Trophoblast cell (in vitro differentiated cells and primary cell): ENCODE measurements around the gene PEX11B.

Source experiments
- DNase-seq, 2 donors: peaks; one replicate each; pipeline ENCODE4 v3.0.0-alpha.2; 2016
- H2AFZ ChIP-seq: 2 replicates; pipeline ENCODE4 v1.6.1; 2013; ENCODE audit warnings: low read length, moderate library complexity, mild to moderate bottlenecking; ENCODE audit not compliant: insufficient read depth, poor library complexity
- H2AK5ac ChIP-seq: 2 replicates; pipeline ENCODE4 v1.6.1; 2013; ENCODE audit warnings: mild to moderate bottlenecking, low read length
- H2BK120ac ChIP-seq: 2 replicates; pipeline ENCODE4 v1.6.1; 2013; ENCODE audit warnings: low read length, mild to moderate bottlenecking, moderate library complexity; ENCODE audit not compliant: insufficient read depth, poor library complexity
- H2BK12ac ChIP-seq: 2 replicates; pipeline ENCODE4 v1.6.1; 2013; ENCODE audit warnings: mild to moderate bottlenecking, low read length, moderate library complexity
- H2BK5ac ChIP-seq: 2 replicates; pipeline ENCODE4 v1.6.1; 2013; ENCODE audit warnings: low read length, low read depth, moderate library complexity, mild to moderate bottlenecking; ENCODE audit not compliant: poor library complexity
- H3K14ac ChIP-seq: 2 replicates; pipeline ENCODE4 v1.6.1; 2013; ENCODE audit warnings: mild to moderate bottlenecking, low read length
- H3K18ac ChIP-seq: 2 replicates; pipeline ENCODE4 v1.6.1; 2013; ENCODE audit warnings: mild to moderate bottlenecking, low read length
- H3K23ac ChIP-seq: 2 replicates; pipeline ENCODE4 v1.6.1; 2013; ENCODE audit warnings: low read length
- H3K27ac ChIP-seq: 2 replicates; pipeline ENCODE4 v1.5.1; 2013; ENCODE audit warnings: low read depth, mild to moderate bottlenecking, inconsistent platforms, low read length, moderate library complexity
- H3K27me3 ChIP-seq: 2 replicates; pipeline ENCODE4 v1.6.1; 2013; ENCODE audit warnings: inconsistent platforms, mild to moderate bottlenecking, low read length, moderate library complexity; ENCODE audit not compliant: insufficient read depth
- H3K36me3 ChIP-seq, 2 experiments: 1 replicate in 1 of 2; 2 replicates in 1 of 2; pipeline ENCODE4 v1.6.1; 2013; ENCODE audit warnings: low read length in 2 of 2, mild to moderate bottlenecking in 2 of 2, moderate library complexity in 1 of 2; ENCODE audit not compliant: insufficient read depth in 2 of 2, control insufficient read depth in 1 of 2
- H3K4ac ChIP-seq: 2 replicates; pipeline ENCODE4 v1.6.1; 2013; ENCODE audit warnings: low read depth, mild to moderate bottlenecking, low read length, moderate library complexity
- H3K4me1 ChIP-seq, 2 experiments: 1 replicate in 1 of 2; 2 replicates in 1 of 2; pipeline ENCODE4 v1.6.1; 2013; ENCODE audit warnings: low read length in 2 of 2, mild to moderate bottlenecking in 2 of 2, moderate library complexity in 1 of 2; ENCODE audit not compliant: insufficient read depth in 2 of 2, control insufficient read depth in 1 of 2
- H3K4me2 ChIP-seq: 2 replicates; pipeline ENCODE4 v1.6.1; 2013; ENCODE audit warnings: inconsistent platforms, mild to moderate bottlenecking, low read length, moderate library complexity
- H3K4me3 ChIP-seq: 2 replicates; pipeline ENCODE4 v1.5.1; 2013; ENCODE audit warnings: mild to moderate bottlenecking, low read depth, low read length, inconsistent platforms
- H3K79me1 ChIP-seq: one replicate; pipeline ENCODE4 v1.6.1; 2013; ENCODE audit warnings: low read length
- H3K79me2 ChIP-seq: 2 replicates; pipeline ENCODE4 v1.6.1; 2013; ENCODE audit warnings: low read length, mild to moderate bottlenecking; ENCODE audit not compliant: control insufficient read depth, insufficient read depth, poor library complexity
- H3K9ac ChIP-seq: 2 replicates; pipeline ENCODE4 v1.6.1; 2013; ENCODE audit warnings: mild to moderate bottlenecking, low read length
- H3K9me3 ChIP-seq: 2 replicates; pipeline ENCODE4 v1.6.1; 2013; ENCODE audit warnings: low read depth, mild to moderate bottlenecking, control low read depth, inconsistent platforms, low read length; ENCODE audit not compliant: insufficient read depth
- H4K12ac ChIP-seq: 2 replicates; pipeline ENCODE4 v1.6.1; 2013; ENCODE audit warnings: low read depth, mild to moderate bottlenecking, low read length, moderate library complexity
- H4K8ac ChIP-seq: 2 replicates; pipeline ENCODE4 v1.6.1; 2013; ENCODE audit warnings: low read depth, mild to moderate bottlenecking, low read length, moderate library complexity
- H4K91ac ChIP-seq: one replicate; pipeline ENCODE4 v1.6.1; 2013; ENCODE audit warnings: low read depth, mild to moderate bottlenecking, low read length, moderate library complexity
- WGBS: extraction: QIAGEN DNeasy Blood & Tissue Kit; methylation state at CpG from one replicate; pipeline ENCODE4 v1.1.7; 2013; ENCODE audit warnings: missing lambda C conversion rate; ENCODE audit not compliant: insufficient read length, insufficient coverage; ENCODE audit errors: extremely low coverage; 5-methylcytosine and 5-hydroxymethylcytosine counted together

The PEX11B gene

DNA sequence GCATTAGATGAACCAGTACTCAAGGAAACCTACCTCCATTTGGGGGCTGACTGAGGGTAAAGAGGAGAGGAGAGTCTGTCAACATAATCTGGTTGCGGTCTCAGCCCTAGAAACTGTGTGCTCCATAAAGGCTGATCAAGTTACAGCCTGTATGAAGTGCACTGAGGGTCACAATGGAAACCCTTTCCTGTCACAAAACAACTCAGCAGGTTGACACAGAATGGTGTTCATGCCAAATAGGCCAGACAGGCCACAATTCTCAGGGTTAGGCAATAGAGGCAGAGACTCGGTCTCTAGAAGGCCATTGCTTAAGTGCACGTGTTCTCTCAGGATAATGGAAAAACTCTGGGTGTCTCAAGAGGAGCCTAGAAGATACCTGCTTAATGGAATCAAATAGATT lies 28.8 kb downstream of the PEX11B start:
- Histone ChIP-seq H3K23ac (peak overlapping the region; percentile 24), H3K4ac (no peak overlapping the region), H3K36me3 (no peaks in the 10 kb centered on the region), H3K14ac (no peak overlapping the region), H2BK120ac (no peak overlapping the region), H4K8ac (no peak overlapping the region), H3K79me1 (peaks cover 5% of the 10 kb centered on the region), H4K12ac (no peak overlapping the region), H3K9ac (no peak overlapping the region), H2AK5ac (no peak overlapping the region), H3K79me2 (no peaks in the 10 kb centered on the region), H2BK12ac (no peak overlapping the region), H3K27me3 (peaks cover 6% of the 10 kb centered on the region), H3K4me2 (no peak overlapping the region), H2AFZ (no peak overlapping the region), H3K4me3 (no peak overlapping the region), H3K27ac (no peak overlapping the region), H3K9me3 (no peaks in the 10 kb centered on the region), H3K4me1 (peaks cover 0 to 8% of the 10 kb centered on the region in 2 experiments), H3K18ac (no peak overlapping the region), H4K91ac (no peak overlapping the region), H2BK5ac (no peak overlapping the region)
- WGBS = no CpG with 5 or more reads among the region's 3 CpGs
- DNase-seq = no peak

DNA sequence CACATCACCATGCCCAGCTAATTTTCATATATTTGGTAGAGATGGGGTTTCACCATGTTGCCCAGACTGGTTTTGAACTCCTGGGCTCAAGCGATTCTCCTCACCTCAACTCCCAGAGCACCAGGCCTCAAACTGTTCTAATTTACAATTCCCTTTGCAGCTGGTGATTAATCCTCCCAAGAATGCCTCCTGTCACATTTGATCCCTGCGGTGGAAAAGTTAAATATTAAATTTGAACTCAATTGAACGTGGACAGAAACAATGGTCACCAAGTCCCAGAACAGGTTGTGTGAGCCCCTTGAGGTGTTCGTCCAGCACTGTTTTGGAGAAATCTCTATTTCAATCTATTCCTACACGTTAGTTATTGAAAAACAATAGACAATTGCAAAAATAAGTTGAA lies 30.9 kb downstream of the PEX11B start:
- peaks cover 8% of the 10 kb centered on the region for H3K27me3 ChIP-seq
- no peak overlapping the region for H3K14ac ChIP-seq
- no peak overlapping the region for H3K23ac ChIP-seq
- no peaks in the 10 kb centered on the region for H3K9me3 ChIP-seq
- no peaks in the 10 kb centered on the region for H3K79me2 ChIP-seq
- peaks cover 4% of the 10 kb centered on the region for H3K79me1 ChIP-seq
- H3K4ac ChIP-seq = no peak overlapping the region
- no peak overlapping the region for H3K9ac ChIP-seq
- WGBS = no CpG with 5 or more reads among the region's 5 CpGs
- H3K4me2 ChIP-seq = no peak overlapping the region
- no peak overlapping the region for H4K8ac ChIP-seq
- H3K27ac ChIP-seq = no peak overlapping the region
- no peak for DNase-seq
- H3K36me3 ChIP-seq = no peaks in the 10 kb centered on the region
- H2BK120ac ChIP-seq = no peak overlapping the region
- H3K4me1 ChIP-seq = peaks cover 0 to 8% of the 10 kb centered on the region in 2 experiments
- no peak overlapping the region for H4K91ac ChIP-seq
- H2AFZ ChIP-seq = no peak overlapping the region
- no peak overlapping the region for H3K18ac ChIP-seq
- no peak overlapping the region for H4K12ac ChIP-seq
- H3K4me3 ChIP-seq = no peak overlapping the region
- no peak overlapping the region for H2BK5ac ChIP-seq
- H2BK12ac ChIP-seq = no peak overlapping the region
- no peak overlapping the region for H2AK5ac ChIP-seq

DNA sequence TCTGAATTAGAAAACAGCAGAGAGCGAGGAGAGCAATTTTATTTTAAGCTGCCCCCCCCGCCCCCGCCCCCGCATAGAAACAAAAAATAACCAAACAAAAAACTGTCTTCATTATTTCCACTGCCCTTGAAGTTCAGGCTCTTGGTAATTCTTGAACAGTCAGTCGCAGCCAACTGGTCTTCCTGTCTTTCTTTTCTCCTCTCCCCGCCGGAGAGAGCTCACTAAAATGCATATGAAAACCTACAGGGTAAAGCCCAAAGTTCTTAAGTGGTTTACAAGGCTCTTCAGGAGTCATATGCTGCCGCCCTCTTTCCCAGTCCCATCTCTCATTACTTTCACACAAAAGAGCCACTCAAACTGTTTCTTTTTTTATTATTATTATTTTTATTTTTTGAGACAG lies 31.7 kb downstream of the PEX11B start:
- Histone ChIP-seq H2BK12ac (no peak overlapping the region), H3K23ac (no peak overlapping the region), H3K4me2 (no peak overlapping the region), H3K79me1 (no peaks in the 10 kb centered on the region), H3K27me3 (peaks cover 8% of the 10 kb centered on the region), H4K8ac (no peak overlapping the region), H2BK5ac (no peak overlapping the region), H3K14ac (no peak overlapping the region), H3K27ac (no peak overlapping the region), H4K12ac (no peak overlapping the region), H3K4ac (no peak overlapping the region), H3K4me1 (peaks cover 0 to 3% of the 10 kb centered on the region in 2 experiments), H2BK120ac (no peak overlapping the region), H3K9ac (no peak overlapping the region), H3K4me3 (no peak overlapping the region), H2AFZ (no peak overlapping the region), H2AK5ac (no peak overlapping the region), H3K79me2 (no peaks in the 10 kb centered on the region), H4K91ac (no peak overlapping the region), H3K36me3 (no peaks in the 10 kb centered on the region), H3K9me3 (no peaks in the 10 kb centered on the region), H3K18ac (no peak overlapping the region)
- no CpG with 5 or more reads among the region's 8 CpGs for WGBS
- DNase-seq = no peak

DNA sequence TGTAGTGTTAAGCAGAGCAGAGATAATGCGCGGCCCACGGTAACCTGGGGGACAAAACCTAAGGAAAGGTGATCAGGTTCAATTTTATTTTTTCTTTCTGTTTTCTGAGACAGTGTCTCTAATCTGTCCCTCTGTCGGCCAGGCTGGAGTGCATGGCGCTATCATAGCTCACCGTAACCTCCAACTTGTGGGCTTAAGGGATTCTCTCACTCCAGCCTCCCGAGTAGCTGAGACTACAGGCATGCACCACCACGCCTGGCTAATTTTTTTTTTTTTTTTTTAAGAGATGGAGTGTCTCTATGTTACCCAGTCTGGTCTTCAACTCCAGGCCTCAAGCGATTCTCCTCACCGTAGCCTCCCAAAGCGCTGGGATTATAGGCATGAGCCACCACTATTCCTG lies 32.1 kb downstream of the PEX11B start:
- no CpG with 5 or more reads among the region's 11 CpGs for WGBS
- Histone ChIP-seq H2AK5ac (no peak overlapping the region), H4K12ac (no peak overlapping the region), H2AFZ (peak overlapping the region; percentile 57), H3K23ac (no peak overlapping the region), H3K4me3 (no peak overlapping the region), H3K4me2 (peak overlapping the region; percentile 82), H3K4ac (no peak overlapping the region), H3K27me3 (peaks cover 8% of the 10 kb centered on the region), H4K91ac (no peak overlapping the region), H3K79me2 (no peaks in the 10 kb centered on the region), H3K9ac (no peak overlapping the region), H2BK5ac (no peak overlapping the region), H3K14ac (no peak overlapping the region), H2BK120ac (no peak overlapping the region), H3K36me3 (no peaks in the 10 kb centered on the region), H2BK12ac (no peak overlapping the region), H4K8ac (no peak overlapping the region), H3K79me1 (no peaks in the 10 kb centered on the region), H3K27ac (no peak overlapping the region), H3K18ac (no peak overlapping the region), H3K4me1 (peaks cover 0 to under 1% of the 10 kb centered on the region in 2 experiments), H3K9me3 (no peaks in the 10 kb centered on the region)
- DNase-seq = no peak
